ENCODE data around the gene FRRS1. TPM values are rescaled to one million over a fixed set of nuclear protein-coding genes. Genes with fewer than 3 reads are reported as not detected.

FRRS1 gene
- polyA plus RNA-seq, 3 donors, result 0.61 to 2.1 (median 2.1) TPM

DNA sequence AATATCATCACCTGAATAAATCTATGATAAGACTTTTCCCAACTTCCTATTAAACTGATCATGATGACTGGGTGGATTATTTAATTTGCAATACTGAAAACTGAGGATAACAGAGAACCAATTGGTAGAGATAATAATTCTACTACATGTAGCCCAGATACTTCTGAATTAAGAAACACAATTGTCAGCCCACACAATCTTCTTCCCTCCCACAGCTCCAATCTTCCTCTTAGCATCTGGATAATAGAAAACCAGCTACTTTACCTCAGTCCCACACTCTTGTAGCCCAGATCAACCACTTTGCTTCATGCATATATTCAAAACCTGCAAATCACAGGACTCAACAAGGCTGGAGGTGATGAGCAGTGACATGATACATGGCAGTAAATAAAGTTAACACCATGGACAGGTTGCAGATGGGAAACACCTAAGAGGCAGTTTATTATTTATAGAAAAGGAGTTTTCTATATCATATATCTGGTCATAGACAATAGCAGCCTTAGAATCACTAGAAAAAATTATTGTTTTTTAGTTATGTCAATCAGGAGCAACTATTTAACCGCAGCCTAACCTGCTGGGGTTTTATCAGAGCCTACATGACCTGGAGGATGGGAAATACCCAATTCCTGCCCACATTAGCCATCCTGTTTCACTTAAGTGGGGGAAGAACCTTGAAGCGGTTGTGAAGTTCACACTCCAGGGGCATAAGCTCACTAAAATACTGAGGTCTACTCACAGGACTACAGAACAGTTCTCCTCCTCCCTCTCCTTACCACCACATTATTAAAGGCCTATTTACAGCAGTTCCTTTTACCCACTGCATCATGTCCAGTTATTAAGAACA is 16.7 kb downstream of the FRRS1 start:
- no peak overlapping the region for H2AFZ ChIP-seq (ENCODE audit: insufficient read depth, low read depth, low read length, poor library complexity, severe bottlenecking)
- no CpG with 5 or more reads among the region's 2 CpGs for WGBS (ENCODE audit: insufficient coverage)
- Mint-ChIP-seq H3K4me3 (no peak overlapping the region), H3K27me3 (ENCODE audit: low read depth in 3 of 3) (no peaks in the 10 kb centered on the region), H3K4me1 (no peaks in the 10 kb centered on the region), H3K27ac (peak overlapping the region in 1 of 7 donors; percentile 66), H3K36me3 (peaks cover 13 to 16% of the 10 kb centered on the region in 2 donors), H3K9me3 (peaks cover 0 to 3% (median 2%) of the 10 kb centered on the region in 7 donors)
- H3K4me1 ChIP-seq (ENCODE audit: control insufficient read depth in 1 of 2, insufficient read depth in 2 of 2, low read length in 2 of 2), result no peaks in the 10 kb centered on the region
- TF ChIP-seq, protein P1, sequence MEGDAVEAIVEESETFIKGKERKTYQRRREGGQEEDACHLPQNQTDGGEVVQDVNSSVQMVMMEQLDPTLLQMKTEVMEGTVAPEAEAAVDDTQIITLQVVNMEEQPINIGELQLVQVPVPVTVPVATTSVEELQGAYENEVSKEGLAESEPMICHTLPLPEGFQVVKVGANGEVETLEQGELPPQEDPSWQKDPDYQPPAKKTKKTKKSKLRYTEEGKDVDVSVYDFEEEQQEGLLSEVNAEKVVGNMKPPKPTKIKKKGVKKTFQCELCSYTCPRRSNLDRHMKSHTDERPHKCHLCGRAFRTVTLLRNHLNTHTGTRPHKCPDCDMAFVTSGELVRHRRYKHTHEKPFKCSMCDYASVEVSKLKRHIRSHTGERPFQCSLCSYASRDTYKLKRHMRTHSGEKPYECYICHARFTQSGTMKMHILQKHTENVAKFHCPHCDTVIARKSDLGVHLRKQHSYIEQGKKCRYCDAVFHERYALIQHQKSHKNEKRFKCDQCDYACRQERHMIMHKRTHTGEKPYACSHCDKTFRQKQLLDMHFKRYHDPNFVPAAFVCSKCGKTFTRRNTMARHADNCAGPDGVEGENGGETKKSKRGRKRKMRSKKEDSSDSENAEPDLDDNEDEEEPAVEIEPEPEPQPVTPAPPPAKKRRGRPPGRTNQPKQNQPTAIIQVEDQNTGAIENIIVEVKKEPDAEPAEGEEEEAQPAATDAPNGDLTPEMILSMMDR (IDR thresholded peaks at IDR 0.05), result no peak
- H3K79me2 ChIP-seq (ENCODE audit: insufficient read depth, low read length), result peaks cover 3% of the 10 kb centered on the region
- no peak overlapping the region for H3K4me2 ChIP-seq (replicated peaks; ENCODE audit: extremely low read depth, low read length, poor library complexity, severe bottlenecking)
- H3K9me3 ChIP-seq (replicated peaks in 1 of 2; ENCODE audit: control insufficient read depth in 1 of 2, insufficient read depth in 1 of 2, low read length in 2 of 2), result no peaks in the 10 kb centered on the region
- no peak overlapping the region for H3K27ac ChIP-seq (ENCODE audit: low read depth in 1 of 2, low read length in 2 of 2)
- H3K9ac ChIP-seq (ENCODE audit: insufficient read depth, low read length, poor library complexity, severe bottlenecking), result no peak overlapping the region
- DNase-seq, result no peak
- H3K4me3 ChIP-seq (replicated peaks in 1 of 3; ENCODE audit: low read depth in 2 of 3, low read length in 3 of 3), result no peak overlapping the region
- peaks cover 14 to 19% of the 10 kb centered on the region in 2 donors for H3K36me3 ChIP-seq (replicated peaks in 1 of 2; ENCODE audit: control insufficient read depth in 1 of 2, insufficient read depth in 2 of 2, low read length in 2 of 2)
- no peaks in the 10 kb centered on the region for H3K27me3 ChIP-seq (ENCODE audit: control insufficient read depth in 2 of 2, insufficient read depth in 2 of 2, low read length in 2 of 2)
- intact Hi-C loops (cut with micrococcal nuclease), result no loop called here
- no peaks in the 10 kb centered on the region for H4K20me1 ChIP-seq (ENCODE audit: insufficient read depth, low read length)

DNA sequence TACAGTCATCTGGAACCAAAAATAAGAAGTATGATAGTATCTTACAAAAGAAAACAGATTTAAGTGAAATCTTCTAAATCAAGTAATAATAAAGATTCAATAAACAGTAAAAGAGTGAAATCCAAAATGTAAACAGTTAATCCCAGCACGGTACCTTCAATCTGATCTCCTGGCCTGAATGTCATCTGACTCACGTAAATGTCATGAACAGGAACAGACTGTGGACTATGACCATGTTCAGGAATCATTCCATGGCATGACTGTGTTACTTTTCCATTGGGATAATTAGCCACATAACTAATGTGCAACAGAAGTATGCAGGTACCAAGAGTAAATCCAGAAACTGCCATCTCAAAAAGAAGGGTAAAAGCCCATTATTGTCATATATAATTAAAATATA is 18.0 kb downstream of the FRRS1 start:
- H3K4me2 ChIP-seq (replicated peaks; ENCODE audit: extremely low read depth, low read length, poor library complexity, severe bottlenecking), result no peak overlapping the region
- no peak overlapping the region for H3K9ac ChIP-seq (ENCODE audit: insufficient read depth, low read length, poor library complexity, severe bottlenecking)
- Mint-ChIP-seq H3K4me3 (no peak overlapping the region), H3K4me1 (no peaks in the 10 kb centered on the region), H3K27me3 (ENCODE audit: low read depth in 3 of 3) (peaks cover 0 to 2% (median 0%) of the 10 kb centered on the region in 3 donors), H3K9me3 (peaks cover 0 to 3% (median 0%) of the 10 kb centered on the region in 7 donors), H3K27ac (no peak overlapping the region), H3K36me3 (peaks cover 19 to 24% of the 10 kb centered on the region in 2 donors)
- 90% methylated on average over 2 of the region's 2 CpGs for WGBS (ENCODE audit: insufficient coverage)
- H4K20me1 ChIP-seq (ENCODE audit: insufficient read depth, low read length), result no peaks in the 10 kb centered on the region
- no peak overlapping the region for H3K4me3 ChIP-seq (replicated peaks in 1 of 3; ENCODE audit: low read depth in 2 of 3, low read length in 3 of 3)
- TF ChIP-seq, protein P1 (IDR thresholded peaks at IDR 0.05), result no peak
- no peaks in the 10 kb centered on the region for H3K9me3 ChIP-seq (replicated peaks in 1 of 2; ENCODE audit: control insufficient read depth in 1 of 2, insufficient read depth in 1 of 2, low read length in 2 of 2)
- intact Hi-C loops (cut with micrococcal nuclease), result no loop called here
- H3K27me3 ChIP-seq (ENCODE audit: control insufficient read depth in 2 of 2, insufficient read depth in 2 of 2, low read length in 2 of 2), result no peaks in the 10 kb centered on the region
- DNase-seq, result no peak
- H3K36me3 ChIP-seq (replicated peaks in 1 of 2; ENCODE audit: control insufficient read depth in 1 of 2, insufficient read depth in 2 of 2, low read length in 2 of 2), result peaks cover 17 to 30% of the 10 kb centered on the region in 2 donors
- H2AFZ ChIP-seq (ENCODE audit: insufficient read depth, low read depth, low read length, poor library complexity, severe bottlenecking), result no peak overlapping the region
- no peaks in the 10 kb centered on the region for H3K4me1 ChIP-seq (ENCODE audit: control insufficient read depth in 1 of 2, insufficient read depth in 2 of 2, low read length in 2 of 2)
- no peak overlapping the region for H3K27ac ChIP-seq (ENCODE audit: low read depth in 1 of 2, low read length in 2 of 2)
- peaks cover 3% of the 10 kb centered on the region for H3K79me2 ChIP-seq (ENCODE audit: insufficient read depth, low read length)
